ENCODE results near the gene TDRKH.
"Not testable (repeated sequence)": the region's sequence is repeated elsewhere in the genome, so short reads cannot be mapped to it uniquely, and the experiment has no call there.

The TDRKH gene

GRCh38 chr1:151807131-151807530 is 16.8 kb upstream of the TDRKH start:
- no peak for DNase-seq
- in situ Hi-C loops (cut with HindIII; ENCODE audit: low pct_ligation_motif_present, low pct_unique_long_range_greater_than_20kb, low sequenced_read_pairs), result no loop called here

GRCh38 chr1:151806170-151806569 is 15.9 kb upstream of the TDRKH start:
- DNase-seq, result no peak
- in situ Hi-C loops (cut with HindIII; ENCODE audit: low pct_ligation_motif_present, low pct_unique_long_range_greater_than_20kb, low sequenced_read_pairs), result no loop called here

- no peak for DNase-seq
- in situ Hi-C loops (cut with HindIII; ENCODE audit: low pct_ligation_motif_present, low pct_unique_long_range_greater_than_20kb, low sequenced_read_pairs), result no loop called here
Observed at GRCh38 chr1:151805066-151805820, 14.9 kb upstream of the TDRKH start, which contains the start of gene LINGO4. TSS of gene LINGO4 (minus strand) at chr1:151805419. CDS start at chr1:151802704, 2,715 bp downstream.

GRCh38 chr1:151803915-151804314 is 13.6 kb upstream of the TDRKH start:
- in situ Hi-C loops (cut with HindIII; ENCODE audit: low pct_ligation_motif_present, low pct_unique_long_range_greater_than_20kb, low sequenced_read_pairs), result no loop called here
- no peak for DNase-seq

- no peak for DNase-seq
- in situ Hi-C loops (cut with HindIII; ENCODE audit: low pct_ligation_motif_present, low pct_unique_long_range_greater_than_20kb, low sequenced_read_pairs), result no loop called here
Observed at GRCh38 chr1:151803164-151803563, 12.9 kb upstream of the TDRKH start.

GRCh38 chr1:151802372-151802771 is 12.1 kb upstream of the TDRKH start:
- in situ Hi-C loops (cut with HindIII; ENCODE audit: low pct_ligation_motif_present, low pct_unique_long_range_greater_than_20kb, low sequenced_read_pairs), result no loop called here
- no peak for DNase-seq

- in situ Hi-C loops (cut with HindIII; ENCODE audit: low pct_ligation_motif_present, low pct_unique_long_range_greater_than_20kb, low sequenced_read_pairs), result no loop called here
- no peak for DNase-seq
Observed at GRCh38 chr1:151801846-151802245, 11.5 kb upstream of the TDRKH start.

GRCh38 chr1:151801310-151801820 is 11.1 kb upstream of the TDRKH start:
- in situ Hi-C loops (cut with HindIII; ENCODE audit: low pct_ligation_motif_present, low pct_unique_long_range_greater_than_20kb, low sequenced_read_pairs), result no loop called here
- DNase-seq, result no peak

GRCh38 chr1:151800830-151801229 is 10.5 kb upstream of the TDRKH start:
- in situ Hi-C loops (cut with HindIII; ENCODE audit: low pct_ligation_motif_present, low pct_unique_long_range_greater_than_20kb, low sequenced_read_pairs), result no loop called here
- no peak for DNase-seq

GRCh38 chr1:151799179-151800022 is 9.1 kb upstream of the TDRKH start:
- in situ Hi-C loops (cut with HindIII; ENCODE audit: low pct_ligation_motif_present, low pct_unique_long_range_greater_than_20kb, low sequenced_read_pairs), result no loop called here
- DNase-seq, result no peak

- DNase-seq, result no peak
- in situ Hi-C loops (cut with HindIII; ENCODE audit: low pct_ligation_motif_present, low pct_unique_long_range_greater_than_20kb, low sequenced_read_pairs), result no loop called here
Observed at GRCh38 chr1:151798571-151798970, 8.3 kb upstream of the TDRKH start.

GRCh38 chr1:151790940-151791651 is 796 bp upstream of the TDRKH start:
- in situ Hi-C loops (cut with HindIII; ENCODE audit: low pct_ligation_motif_present, low pct_unique_long_range_greater_than_20kb, low sequenced_read_pairs), result no loop called here
- DNase-seq, result peak; percentile 65

- DNase-seq, result no peak
- in situ Hi-C loops (cut with HindIII; ENCODE audit: low pct_ligation_motif_present, low pct_unique_long_range_greater_than_20kb, low sequenced_read_pairs), result no loop called here
Observed at GRCh38 chr1:151787689-151788088, 2.6 kb downstream of the TDRKH start.

GRCh38 chr1:151783796-151784195 is 6.5 kb downstream of the TDRKH start:
- no peak for DNase-seq
- in situ Hi-C loops (cut with HindIII; ENCODE audit: low pct_ligation_motif_present, low pct_unique_long_range_greater_than_20kb, low sequenced_read_pairs), result no loop called here

GRCh38 chr1:151782741-151783140 is 7.6 kb downstream of the TDRKH start:
- no peak for DNase-seq
- in situ Hi-C loops (cut with HindIII; ENCODE audit: low pct_ligation_motif_present, low pct_unique_long_range_greater_than_20kb, low sequenced_read_pairs), result no loop called here

- DNase-seq; in situ Hi-C loops (cut with HindIII; ENCODE audit: low pct_ligation_motif_present, low pct_unique_long_range_greater_than_20kb, low sequenced_read_pairs): not testable (repeated sequence)
Observed at GRCh38 chr1:151782026-151782425, 8.3 kb downstream of the TDRKH start.

- DNase-seq; in situ Hi-C loops (cut with HindIII; ENCODE audit: low pct_ligation_motif_present, low pct_unique_long_range_greater_than_20kb, low sequenced_read_pairs): not testable (repeated sequence)
Observed at GRCh38 chr1:151780736-151781135, 9.6 kb downstream of the TDRKH start.

GRCh38 chr1:151779852-151780251 is 10.4 kb downstream of the TDRKH start:
- no peak for DNase-seq
- in situ Hi-C loops (cut with HindIII; ENCODE audit: low pct_ligation_motif_present, low pct_unique_long_range_greater_than_20kb, low sequenced_read_pairs), result no loop called here

GRCh38 chr1:151777317-151777716 is 13.0 kb downstream of the TDRKH start:
- in situ Hi-C loops (cut with HindIII; ENCODE audit: low pct_ligation_motif_present, low pct_unique_long_range_greater_than_20kb, low sequenced_read_pairs), result no loop called here
- DNase-seq, result no peak
